Liver (tissue), 9 donors: ENCODE results near the gene IFIT1B. TPM values are rescaled to one million over a fixed set of nuclear protein-coding genes. Genes with fewer than 3 reads are reported as not detected.

Experiments used
- DNase-seq: peaks from one replicate; pipeline ENCODE4 v3.0.0-alpha.2; 2017; ENCODE audit warnings: low spot score
- H3K27ac ChIP-seq, 2 donors: one replicate each; pipeline ENCODE4 v1.7.0; 2013; ENCODE audit warnings: inconsistent platforms in 2 of 2, low read length in 2 of 2, control low read depth in 1 of 2, low read depth in 1 of 2, mild to moderate bottlenecking in 1 of 2
- H3K27me3 ChIP-seq, 4 donors: one replicate each; pipeline versions ENCODE4 v1.6.1 to v1.7.0; 2013; ENCODE audit warnings: low read length in 3 of 4, inconsistent platforms in 1 of 4, mild to moderate bottlenecking in 1 of 4, moderate library complexity in 1 of 4; ENCODE audit not compliant: control insufficient read depth in 4 of 4, insufficient read depth in 4 of 4
- H3K36me3 ChIP-seq, 4 donors: one replicate each; pipeline versions ENCODE4 v1.6.1 to v1.7.0; 2013; ENCODE audit warnings: low read length in 3 of 4, mild to moderate bottlenecking in 3 of 4, low read depth in 1 of 4, moderate library complexity in 1 of 4; ENCODE audit not compliant: control insufficient read depth in 4 of 4, insufficient read depth in 3 of 4
- H3K4me1 ChIP-seq, 4 donors: one replicate each; pipeline versions ENCODE4 v1.6.1 to v1.7.0; 2013; ENCODE audit warnings: low read length in 3 of 4, mild to moderate bottlenecking in 3 of 4, moderate library complexity in 1 of 4; ENCODE audit not compliant: control insufficient read depth in 4 of 4, insufficient read depth in 4 of 4
- H3K4me3 ChIP-seq, 3 donors: one replicate each; pipeline versions ENCODE4 v1.6.1 to v1.7.0; 2013; ENCODE audit warnings: low read length in 3 of 3, control low read depth in 1 of 3, low read depth in 1 of 3, mild to moderate bottlenecking in 1 of 3
- H3K9ac ChIP-seq, 2 donors: one replicate each; pipeline ENCODE4 v1.7.0; 2013; ENCODE audit warnings: low read length in 2 of 2, mild to moderate bottlenecking in 2 of 2, moderate library complexity in 2 of 2, control low read depth in 1 of 2, low read depth in 1 of 2
- H3K9me3 ChIP-seq, 4 donors: one replicate each; pipeline versions ENCODE4 v1.6.1 to v1.7.0; 2013; ENCODE audit warnings: low read length in 3 of 4; ENCODE audit not compliant: control insufficient read depth in 4 of 4
- CTCF ChIP-seq: fragments of 150-350 bp; IDR thresholded peaks from 2 replicates; pipeline ENCODE4 v1.5.1; 2017; ENCODE audit warnings: improper control_type of control experiment, low read depth, low read length; ENCODE audit not compliant: missing input control
- GABPA ChIP-seq, 2 donors: IDR thresholded peaks in 1 of 2; conservative IDR thresholded peaks in 1 of 2; 2 replicates each; pipeline ENCODE4 v1.6.1; 2016; ENCODE audit warnings: antibody characterized with exemption in 2 of 2, mild to moderate bottlenecking in 1 of 2, moderate library complexity in 1 of 2
- HNF4G ChIP-seq: IDR thresholded peaks from 2 replicates; pipeline ENCODE4 v1.6.1; 2016; ENCODE audit warnings: antibody characterized with exemption
- NR2F2 ChIP-seq: IDR thresholded peaks from 2 replicates; pipeline ENCODE4 v1.6.1; 2016; ENCODE audit warnings: antibody characterized with exemption
- RAD21 ChIP-seq, 2 donors: IDR thresholded peaks; 2 replicates each; pipeline ENCODE4 v1.6.1; 2016; ENCODE audit warnings: antibody characterized with exemption in 2 of 2, mild to moderate bottlenecking in 2 of 2
- RXRA ChIP-seq, 2 donors: IDR thresholded peaks; 2 replicates each; pipeline ENCODE4 v1.6.1; 2017 to 2018; ENCODE audit warnings: antibody characterized with exemption in 2 of 2, mild to moderate bottlenecking in 1 of 2
- TAF1 ChIP-seq: conservative IDR thresholded peaks from 2 replicates; pipeline ENCODE4 v1.6.1; 2016; ENCODE audit warnings: antibody characterized with exemption, mild to moderate bottlenecking
- YY1 ChIP-seq: IDR thresholded peaks from 2 replicates; pipeline ENCODE4 v1.6.1; 2016; ENCODE audit warnings: antibody characterized with exemption, mild to moderate bottlenecking
- WGBS: extraction: QIAGEN DNeasy Blood & Tissue Kit; methylation state at CpG from one replicate; pipeline ENCODE4 v1.1.7; 2013; 5-methylcytosine and 5-hydroxymethylcytosine counted together
- polyA plus RNA-seq, 2 donors: library from polyadenylated mRNA; stranded (reverse) in 1 of 2; unstranded in 1 of 2; fragments of 200-250 nt in 1 of 2; fragments of >200 nt in 1 of 2; fragmentation: Nextera tagmentation in 1 of 2; extraction: Ambion mirVana in 1 of 2; gene quantifications; one replicate each; pipeline versions ENCODE4 v1.2.1 to v1.2.3, GENCODE V29; 2013 to 2015
- total RNA-seq, 2 donors: library from RNA; depleted of rRNA; stranded (reverse); fragments of >200 nt; gene quantifications; one replicate each; pipeline ENCODE4 v1.2.3, GENCODE V29; 2014
- TF ChIP-seq, protein P1 (sequence below): IDR thresholded peaks from 2 replicates; pipeline ENCODE4 v1.6.1; 2016; ENCODE audit warnings: antibody characterized with exemption, mild to moderate bottlenecking
- TF ChIP-seq, protein P2 (sequence below): IDR thresholded peaks from 2 replicates; pipeline ENCODE4 v1.6.1; 2016; ENCODE audit warnings: antibody characterized with exemption
- TF ChIP-seq, protein P3 (sequence below): IDR thresholded peaks from 2 replicates; pipeline ENCODE4 v1.6.1; 2016; ENCODE audit warnings: antibody characterized with exemption
- donor health status: healthy.
- donor health status: healthy.
- donor health status: healthy.
- donor health status: healthy.
- donor health status: healthy.

The IFIT1B gene
- total and polyA plus RNA-seq, 4 donors: 0.15 to 13.3 TPM; not detected in 2

DNA sequence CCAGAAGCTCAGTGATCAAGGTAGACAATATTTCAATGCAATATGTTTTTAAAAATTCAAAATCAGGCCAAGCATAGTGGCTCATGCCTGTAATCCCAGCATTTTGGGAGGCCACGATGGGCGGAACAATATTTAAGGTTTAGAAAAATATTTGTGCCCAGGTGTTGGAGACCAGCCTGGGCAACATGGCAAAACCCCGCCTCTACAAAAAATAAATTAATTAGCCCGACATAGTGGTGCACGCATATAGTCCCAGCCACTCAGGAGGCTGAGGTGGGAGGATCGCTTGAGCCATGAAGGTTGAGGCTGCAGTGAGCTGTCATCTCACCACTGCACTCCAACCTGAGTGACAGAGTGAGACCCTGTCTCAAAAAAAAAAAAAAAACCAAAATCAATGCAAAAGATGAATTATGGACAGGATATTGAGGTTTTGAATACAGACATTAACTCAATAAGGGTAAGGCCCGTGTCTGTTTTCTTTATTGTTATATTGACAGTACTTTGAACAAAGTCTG is 35.6 kb downstream of the IFIT1B start (continued):
- TF ChIP-seq, protein P1, sequence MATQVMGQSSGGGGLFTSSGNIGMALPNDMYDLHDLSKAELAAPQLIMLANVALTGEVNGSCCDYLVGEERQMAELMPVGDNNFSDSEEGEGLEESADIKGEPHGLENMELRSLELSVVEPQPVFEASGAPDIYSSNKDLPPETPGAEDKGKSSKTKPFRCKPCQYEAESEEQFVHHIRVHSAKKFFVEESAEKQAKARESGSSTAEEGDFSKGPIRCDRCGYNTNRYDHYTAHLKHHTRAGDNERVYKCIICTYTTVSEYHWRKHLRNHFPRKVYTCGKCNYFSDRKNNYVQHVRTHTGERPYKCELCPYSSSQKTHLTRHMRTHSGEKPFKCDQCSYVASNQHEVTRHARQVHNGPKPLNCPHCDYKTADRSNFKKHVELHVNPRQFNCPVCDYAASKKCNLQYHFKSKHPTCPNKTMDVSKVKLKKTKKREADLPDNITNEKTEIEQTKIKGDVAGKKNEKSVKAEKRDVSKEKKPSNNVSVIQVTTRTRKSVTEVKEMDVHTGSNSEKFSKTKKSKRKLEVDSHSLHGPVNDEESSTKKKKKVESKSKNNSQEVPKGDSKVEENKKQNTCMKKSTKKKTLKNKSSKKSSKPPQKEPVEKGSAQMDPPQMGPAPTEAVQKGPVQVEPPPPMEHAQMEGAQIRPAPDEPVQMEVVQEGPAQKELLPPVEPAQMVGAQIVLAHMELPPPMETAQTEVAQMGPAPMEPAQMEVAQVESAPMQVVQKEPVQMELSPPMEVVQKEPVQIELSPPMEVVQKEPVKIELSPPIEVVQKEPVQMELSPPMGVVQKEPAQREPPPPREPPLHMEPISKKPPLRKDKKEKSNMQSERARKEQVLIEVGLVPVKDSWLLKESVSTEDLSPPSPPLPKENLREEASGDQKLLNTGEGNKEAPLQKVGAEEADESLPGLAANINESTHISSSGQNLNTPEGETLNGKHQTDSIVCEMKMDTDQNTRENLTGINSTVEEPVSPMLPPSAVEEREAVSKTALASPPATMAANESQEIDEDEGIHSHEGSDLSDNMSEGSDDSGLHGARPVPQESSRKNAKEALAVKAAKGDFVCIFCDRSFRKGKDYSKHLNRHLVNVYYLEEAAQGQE: no peak
- TF ChIP-seq TAF1 (no peak), HNF4G (no peak)

DNA sequence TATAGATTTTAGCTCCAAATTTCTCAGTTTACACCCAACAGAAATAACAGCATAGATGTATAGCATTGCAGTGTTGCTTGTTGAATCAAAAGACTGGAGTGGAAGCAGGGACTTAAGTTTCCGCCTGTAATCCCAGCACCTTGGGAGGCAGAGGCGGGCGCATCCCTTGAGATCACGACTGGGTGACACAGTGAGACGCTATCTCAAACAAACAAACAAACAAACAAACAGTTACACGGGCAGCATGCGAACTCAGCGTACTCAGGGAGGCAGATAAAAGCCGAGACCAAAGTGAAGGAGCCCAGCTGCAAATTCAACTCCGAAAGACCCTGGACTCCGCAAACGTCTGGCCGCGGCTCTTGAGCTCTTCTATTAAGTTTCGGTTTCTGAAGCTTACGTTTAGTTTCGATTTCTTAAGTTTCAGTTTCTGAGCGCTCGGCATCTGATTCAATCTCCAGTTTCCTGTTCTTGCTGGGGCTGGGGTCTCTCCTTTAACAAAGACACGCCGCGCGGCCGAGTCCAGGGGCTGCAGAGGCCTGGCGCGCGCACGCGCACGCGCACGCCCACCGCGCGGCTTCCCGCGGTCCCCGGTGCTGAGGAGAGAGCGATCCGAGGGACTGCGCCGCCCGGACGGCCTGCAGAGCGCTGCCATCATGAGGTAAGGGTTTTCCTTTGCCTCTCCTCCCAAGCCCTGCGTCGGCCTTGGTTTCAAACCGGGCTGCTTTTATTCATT is 36.5 kb downstream of the IFIT1B start, which contains the start of gene IFIT5:
Gene IFIT5 (plus strand): TSS at position 423 of the 733 bp plus-strand sequence. CDS start 231 bp downstream, at position 654.
- TF ChIP-seq YY1 (peak; percentile 3), RAD21 (IDR thresholded peaks at IDR 0.05) (peak in 1 of 2 donors; percentile 29), RXRA (IDR thresholded peaks at IDR 0.05) (no peak)
- under 1% methylated on average over 48 of the region's 48 CpGs for WGBS
- peak within 1 kb of the TSS; percentile 98 for H3K27ac ChIP-seq
- peak; percentile 78 for DNase-seq
- peak within 1 kb of the TSS; percentile 78 to 88 (median 83) for H3K4me3 ChIP-seq
- no peaks in the 10 kb centered on the region for H3K9me3 ChIP-seq
- H3K9ac ChIP-seq: peak within 1 kb of the TSS; percentile 96
- peaks cover 0 to 7% (median 0%) of the 10 kb centered on the region in 4 donors for H3K36me3 ChIP-seq
- H3K4me1 ChIP-seq: peaks cover 8 to 24% (median 13%) of the 10 kb centered on the region in 4 donors
- no peaks in the 10 kb centered on the region for H3K27me3 ChIP-seq

GRCh38 chr10:89414879-89415821 is 37.3 kb downstream of the IFIT1B start:
- Histone ChIP-seq H3K9me3 (no peaks in the 10 kb centered on the region), H3K4me1 (peaks cover 8 to 23% (median 13%) of the 10 kb centered on the region in 4 donors), H3K36me3 (peaks cover 0 to 7% (median 0%) of the 10 kb centered on the region in 4 donors), H3K27me3 (no peaks in the 10 kb centered on the region), H3K9ac (peak overlapping the region; percentile 96), H3K4me3 (peak overlapping the region; percentile 78 to 88 (median 83)), H3K27ac (peak overlapping the region; percentile 98)
- TF ChIP-seq RAD21 (IDR thresholded peaks at IDR 0.05) (no peak), GABPA (IDR thresholded peaks at IDR 0.05 in 1 of 2, conservative IDR thresholded peaks at IDR 0.05 in 1 of 2) (no peak), YY1 (peak; percentile 68), CTCF (peak; percentile 3), NR2F2 (no peak), TAF1 (peak; percentile 33), RXRA (IDR thresholded peaks at IDR 0.05) (no peak)
- TF ChIP-seq, protein P2, sequence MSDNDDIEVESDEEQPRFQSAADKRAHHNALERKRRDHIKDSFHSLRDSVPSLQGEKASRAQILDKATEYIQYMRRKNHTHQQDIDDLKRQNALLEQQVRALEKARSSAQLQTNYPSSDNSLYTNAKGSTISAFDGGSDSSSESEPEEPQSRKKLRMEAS: peak; percentile 67
- TF ChIP-seq, protein P3, sequence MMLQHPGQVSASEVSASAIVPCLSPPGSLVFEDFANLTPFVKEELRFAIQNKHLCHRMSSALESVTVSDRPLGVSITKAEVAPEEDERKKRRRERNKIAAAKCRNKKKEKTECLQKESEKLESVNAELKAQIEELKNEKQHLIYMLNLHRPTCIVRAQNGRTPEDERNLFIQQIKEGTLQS: no peak
- peak; percentile 60 for DNase-seq
- WGBS: 1% methylated on average over 66 of the region's 66 CpGs
